Sigmoid colon (tissue), 4 donors: ENCODE measurements around the gene TUBB8.

ENCODE experiments used
- EP300 ChIP-seq, 4 donors: sonication (generic); formaldehyde crosslinking; IDR thresholded peaks; one replicate each; pipeline ENCODE4 v1.6.1; 2017; ENCODE audit warnings: antibody characterized with exemption in 4 of 4
- POLR2A ChIP-seq, 2 donors: fragments of 450-650 bp; IDR thresholded peaks; one replicate each; pipeline ENCODE4 v1.6.1; 2016; ENCODE audit warnings: antibody characterized with exemption in 2 of 2, mild to moderate bottlenecking in 2 of 2, moderate library complexity in 2 of 2
- POLR2AphosphoS5 ChIP-seq, 4 donors: sonication (generic); formaldehyde crosslinking; IDR thresholded peaks; one replicate each; pipeline ENCODE4 v1.6.1; 2017; ENCODE audit warnings: antibody characterized with exemption in 4 of 4
- TF ChIP-seq, protein P1 (sequence below), 4 experiments: fragments of 450-650 bp in 3 of 4; fragments of 200-600 bp in 1 of 4; IDR thresholded peaks; one replicate each; pipeline ENCODE4 v1.5.1; 2016 to 2019; ENCODE audit warnings: antibody characterized with exemption in 4 of 4, mild to moderate bottlenecking in 3 of 4, moderate library complexity in 2 of 4

DNA sequence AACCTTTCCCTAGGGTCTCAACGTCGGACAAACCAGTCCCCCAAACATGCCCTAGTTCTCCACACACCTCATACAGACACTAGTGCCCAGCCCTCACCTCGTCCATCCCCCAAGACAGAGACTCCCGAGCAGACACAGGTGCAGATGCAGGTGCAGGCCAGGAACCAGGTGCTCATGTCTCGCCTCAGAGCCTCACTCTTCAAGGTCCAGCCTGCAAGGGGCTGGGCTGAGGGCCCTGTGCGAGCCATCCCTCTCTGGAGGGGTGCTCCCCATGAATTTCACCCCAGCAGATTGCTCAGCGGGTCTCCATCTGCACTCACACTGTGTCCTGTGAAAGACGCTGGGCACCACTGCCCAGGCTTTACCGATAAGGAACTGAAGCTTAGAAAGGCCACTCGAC is 36.9 kb upstream of the TUBB8 start:
- TF ChIP-seq POLR2A (IDR thresholded peaks at IDR 0.05) = no peak
- TF ChIP-seq, protein P1, sequence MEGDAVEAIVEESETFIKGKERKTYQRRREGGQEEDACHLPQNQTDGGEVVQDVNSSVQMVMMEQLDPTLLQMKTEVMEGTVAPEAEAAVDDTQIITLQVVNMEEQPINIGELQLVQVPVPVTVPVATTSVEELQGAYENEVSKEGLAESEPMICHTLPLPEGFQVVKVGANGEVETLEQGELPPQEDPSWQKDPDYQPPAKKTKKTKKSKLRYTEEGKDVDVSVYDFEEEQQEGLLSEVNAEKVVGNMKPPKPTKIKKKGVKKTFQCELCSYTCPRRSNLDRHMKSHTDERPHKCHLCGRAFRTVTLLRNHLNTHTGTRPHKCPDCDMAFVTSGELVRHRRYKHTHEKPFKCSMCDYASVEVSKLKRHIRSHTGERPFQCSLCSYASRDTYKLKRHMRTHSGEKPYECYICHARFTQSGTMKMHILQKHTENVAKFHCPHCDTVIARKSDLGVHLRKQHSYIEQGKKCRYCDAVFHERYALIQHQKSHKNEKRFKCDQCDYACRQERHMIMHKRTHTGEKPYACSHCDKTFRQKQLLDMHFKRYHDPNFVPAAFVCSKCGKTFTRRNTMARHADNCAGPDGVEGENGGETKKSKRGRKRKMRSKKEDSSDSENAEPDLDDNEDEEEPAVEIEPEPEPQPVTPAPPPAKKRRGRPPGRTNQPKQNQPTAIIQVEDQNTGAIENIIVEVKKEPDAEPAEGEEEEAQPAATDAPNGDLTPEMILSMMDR (IDR thresholded peaks at IDR 0.05) = no peak
- TF ChIP-seq POLR2AphosphoS5 (IDR thresholded peaks at IDR 0.05) = no peak
- no peak for TF ChIP-seq EP300 (IDR thresholded peaks at IDR 0.05)
